WTC11 (cell line): ENCODE data around the gene RPTOR. TPM values are rescaled to one million over a fixed set of nuclear protein-coding genes. Genes with fewer than 3 reads are reported as not detected.
"Not testable (repeated sequence)": the region's sequence is repeated elsewhere in the genome, so short reads cannot be mapped to it uniquely, and the experiment has no call there.

Experiments
- ATAC-seq: fragments of 200-7000 bp; cut with Tn5 transposase; 2 replicates; pipeline ENCODE4 v1.10.0; 2021; ENCODE audit warnings: mild to moderate bottlenecking, moderate library complexity
- CTCF ChIA-PET: fragments of 300-600 bp; sonication (Branson Sonifier 250); formaldehyde crosslinking; loops from one replicate; lab custom pipeline; 2021; ENCODE audit warnings: antibody characterized with exemption; lab: Charles Lee
- POLR2A ChIA-PET: fragments of 350-600 bp; sonication (Branson Sonifier 250); formaldehyde crosslinking; loops from one replicate; lab custom pipeline; 2021; ENCODE audit warnings: antibody characterized with exemption; lab: Charles Lee
- DNase-seq: peaks from one replicate; pipeline ENCODE4 v3.0.0; 2021; ENCODE audit warnings: low spot score
- H3K27ac Mint-ChIP-seq: 2 replicates; pipeline ENCODE4 v1.8.0; 2021; ENCODE audit warnings: mixed read lengths
- H3K27me3 Mint-ChIP-seq: 2 replicates; pipeline ENCODE4 v1.8.0; 2021; ENCODE audit warnings: low read depth, mild to moderate bottlenecking, moderate library complexity, mixed read lengths
- H3K36me3 Mint-ChIP-seq: 2 replicates; pipeline ENCODE4 v1.8.0; 2021; ENCODE audit warnings: mixed read lengths
- H3K4me1 Mint-ChIP-seq: 2 replicates; pipeline ENCODE4 v1.8.0; 2022; ENCODE audit warnings: mixed read lengths
- H3K4me3 Mint-ChIP-seq: 2 replicates; pipeline ENCODE4 v1.8.0; 2021; ENCODE audit warnings: mild to moderate bottlenecking, moderate library complexity, mixed read lengths
- H3K9me3 Mint-ChIP-seq: 2 replicates; pipeline ENCODE4 v1.8.0; 2021; ENCODE audit warnings: mixed read lengths
- CREB1 ChIP-seq: sonication (generic); formaldehyde crosslinking; IDR thresholded peaks from 2 replicates; pipeline ENCODE4 v1.8.0; 2023; ENCODE audit warnings: mild to moderate bottlenecking, missing genetic modification reagents
- ESRRA ChIP-seq: sonication (generic); formaldehyde crosslinking; IDR thresholded peaks from 2 replicates; pipeline ENCODE4 v1.8.1; 2022; ENCODE audit warnings: mild to moderate bottlenecking, missing genetic modification reagents, borderline replicate concordance
- FOXP1 ChIP-seq: sonication (generic); formaldehyde crosslinking; IDR thresholded peaks from 2 replicates; pipeline ENCODE4 v1.8.0; 2022; ENCODE audit warnings: missing genetic modification reagents, mild to moderate bottlenecking, moderate library complexity, borderline replicate concordance
- GABPB1 ChIP-seq: sonication (generic); formaldehyde crosslinking; IDR thresholded peaks from 2 replicates; pipeline ENCODE4 v1.8.1; 2023; ENCODE audit warnings: mild to moderate bottlenecking, missing genetic modification reagents
- GRHL2 ChIP-seq: fragments of 250-450 bp; sonication (Bioruptor Pico); IDR thresholded peaks from 2 replicates; pipeline ENCODE4 v1.8.0; 2022; ENCODE audit warnings: mild to moderate bottlenecking, moderate library complexity; ENCODE audit not compliant: insufficient replicate concordance, severe bottlenecking
- GTF2I ChIP-seq: fragments of 250-450 bp; sonication (Bioruptor Pico); conservative IDR thresholded peaks from 2 replicates; pipeline ENCODE4 v1.4.0; 2021; ENCODE audit warnings: mild to moderate bottlenecking
- NFE2L1 ChIP-seq: sonication (generic); formaldehyde crosslinking; IDR thresholded peaks from 2 replicates; pipeline ENCODE4 v1.8.1; 2023; ENCODE audit warnings: missing genetic modification reagents
- NFYB ChIP-seq: sonication (generic); formaldehyde crosslinking; conservative IDR thresholded peaks from 2 replicates; pipeline ENCODE4 v1.8.0; 2022; ENCODE audit warnings: low read depth, missing genetic modification reagents
- NR1H2 ChIP-seq: sonication (generic); formaldehyde crosslinking; IDR thresholded peaks from 2 replicates; pipeline ENCODE4 v1.9.0; 2021; ENCODE audit warnings: mild to moderate bottlenecking, moderate library complexity, missing genetic modification reagents
- RELA ChIP-seq: sonication (generic); formaldehyde crosslinking; IDR thresholded peaks from 2 replicates; pipeline ENCODE4 v1.8.1; 2022; ENCODE audit warnings: missing genetic modification reagents, mild to moderate bottlenecking, borderline replicate concordance
- RORB ChIP-seq: fragments of 250-450 bp; sonication (Bioruptor Pico); IDR thresholded peaks from 2 replicates; pipeline ENCODE4 v1.9.0; 2021; ENCODE audit warnings: mild to moderate bottlenecking
- SMAD3 ChIP-seq: sonication (generic); formaldehyde crosslinking; IDR thresholded peaks from 2 replicates; pipeline ENCODE4 v1.8.0; 2022; ENCODE audit warnings: missing genetic modification reagents, mild to moderate bottlenecking, borderline replicate concordance
- SP1 ChIP-seq: sonication (generic); formaldehyde crosslinking; conservative IDR thresholded peaks from 2 replicates; pipeline ENCODE4 v1.8.1; 2022; ENCODE audit warnings: missing genetic modification reagents
- TCF7 ChIP-seq: sonication (generic); formaldehyde crosslinking; IDR thresholded peaks from 2 replicates; pipeline ENCODE4 v1.8.0; 2022; ENCODE audit warnings: mild to moderate bottlenecking, low read depth, missing genetic modification reagents, moderate library complexity
- TEAD4 ChIP-seq: sonication (generic); formaldehyde crosslinking; IDR thresholded peaks from 2 replicates; pipeline ENCODE4 v1.8.0; 2022; ENCODE audit warnings: mild to moderate bottlenecking, missing genetic modification reagents
- ZNF121 ChIP-seq: sonication (generic); formaldehyde crosslinking; IDR thresholded peaks from 2 replicates; pipeline ENCODE4 v1.8.0; 2023; ENCODE audit warnings: missing genetic modification reagents
- ZNF219 ChIP-seq: sonication (generic); formaldehyde crosslinking; IDR thresholded peaks from 2 replicates; pipeline ENCODE4 v1.8.0; 2023; ENCODE audit warnings: missing genetic modification reagents, mild to moderate bottlenecking, borderline replicate concordance
- ZNF263 ChIP-seq: sonication (generic); formaldehyde crosslinking; IDR thresholded peaks from 2 replicates; pipeline ENCODE4 v1.8.1; 2022; ENCODE audit warnings: low read depth, mild to moderate bottlenecking, moderate library complexity, missing genetic modification reagents
- total RNA-seq: library from RNA; stranded (reverse); gene quantifications from 3 replicates; pipeline ENCODE4 v1.2.3, GENCODE V29; 2021
- TF ChIP-seq, protein P1 (sequence below): sonication (generic); formaldehyde crosslinking; IDR thresholded peaks from 2 replicates; pipeline ENCODE4 v1.8.1; 2023; ENCODE audit warnings: mild to moderate bottlenecking, missing genetic modification reagents, moderate library complexity
- TF ChIP-seq, protein P2 (sequence below): sonication (generic); formaldehyde crosslinking; IDR thresholded peaks from 2 replicates; pipeline ENCODE4 v1.8.0; 2022; ENCODE audit warnings: mild to moderate bottlenecking, missing genetic modification reagents
- TF ChIP-seq, protein P3 (sequence below): fragments of 250-450 bp; sonication (Bioruptor Pico); IDR thresholded peaks from 2 replicates; pipeline ENCODE4 v1.9.0; 2021; ENCODE audit warnings: moderate library complexity, mild to moderate bottlenecking, inconsistent platforms, borderline replicate concordance
- TF ChIP-seq, protein P4 (sequence below): sonication (generic); formaldehyde crosslinking; IDR thresholded peaks from 2 replicates; pipeline ENCODE4 v1.8.0; 2023; ENCODE audit warnings: missing genetic modification reagents
- TF ChIP-seq, protein P5 (sequence below): sonication (generic); formaldehyde crosslinking; IDR thresholded peaks from 2 replicates; pipeline ENCODE4 v1.8.0; 2022; ENCODE audit warnings: mild to moderate bottlenecking, missing genetic modification reagents
- TF ChIP-seq, protein P6 (sequence below): fragments of 200-600 bp; IDR thresholded peaks from 2 replicates; pipeline ENCODE4 v1.8.0; 2022; ENCODE audit warnings: antibody characterized with exemption

RPTOR gene
- total RNA-seq, 1 experiment from 2014 or later = 41.0 TPM

DNA sequence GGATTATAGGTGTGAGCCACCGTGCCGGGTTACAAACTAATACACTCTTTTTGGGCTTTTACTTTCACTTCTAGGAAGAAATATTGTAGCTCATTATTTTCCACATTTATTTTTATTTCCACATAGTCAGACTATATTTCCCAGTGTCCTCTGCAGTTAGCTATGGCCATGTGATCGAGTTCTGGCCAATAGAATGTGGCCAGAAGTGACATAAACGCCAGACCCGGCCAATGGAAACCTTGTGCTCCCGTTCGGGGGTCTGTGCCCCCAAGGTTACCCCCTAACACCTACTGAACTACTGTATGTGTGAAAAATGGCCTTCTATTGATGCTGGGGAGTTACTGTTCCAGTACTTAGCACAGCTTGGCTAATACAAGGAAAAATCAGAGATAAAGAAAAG is 13.2 kb upstream of the RPTOR start:
- TF ChIP-seq, protein P1, sequence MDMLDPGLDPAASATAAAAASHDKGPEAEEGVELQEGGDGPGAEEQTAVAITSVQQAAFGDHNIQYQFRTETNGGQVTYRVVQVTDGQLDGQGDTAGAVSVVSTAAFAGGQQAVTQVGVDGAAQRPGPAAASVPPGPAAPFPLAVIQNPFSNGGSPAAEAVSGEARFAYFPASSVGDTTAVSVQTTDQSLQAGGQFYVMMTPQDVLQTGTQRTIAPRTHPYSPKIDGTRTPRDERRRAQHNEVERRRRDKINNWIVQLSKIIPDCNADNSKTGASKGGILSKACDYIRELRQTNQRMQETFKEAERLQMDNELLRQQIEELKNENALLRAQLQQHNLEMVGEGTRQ (CRISPR knock-in tag) = peak; percentile 83
- TF ChIP-seq NFYB (peak; percentile 47; the same call in 1 of the 2 replicates), ZNF263 (CRISPR knock-in tag) (no peak), TCF7 (CRISPR knock-in tag) (no peak)
- TF ChIP-seq, protein P2, sequence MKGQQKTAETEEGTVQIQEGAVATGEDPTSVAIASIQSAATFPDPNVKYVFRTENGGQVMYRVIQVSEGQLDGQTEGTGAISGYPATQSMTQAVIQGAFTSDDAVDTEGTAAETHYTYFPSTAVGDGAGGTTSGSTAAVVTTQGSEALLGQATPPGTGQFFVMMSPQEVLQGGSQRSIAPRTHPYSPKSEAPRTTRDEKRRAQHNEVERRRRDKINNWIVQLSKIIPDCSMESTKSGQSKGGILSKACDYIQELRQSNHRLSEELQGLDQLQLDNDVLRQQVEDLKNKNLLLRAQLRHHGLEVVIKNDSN (CRISPR knock-in tag) = peak; percentile 75
- no peak for DNase-seq
- CTCF ChIA-PET = interaction anchor here (0.8 kb wide), 1 partner anchor 104 kb away, joined by 4 read pairs; no protein-coding TSS in a partner anchor
- no peaks in the 10 kb centered on the region for H3K9me3 Mint-ChIP-seq
- peaks cover 9% of the 10 kb centered on the region for H3K4me1 Mint-ChIP-seq
- ATAC-seq = no peak
- POLR2A ChIA-PET = no interaction called here
- no peak overlapping the region for H3K27ac Mint-ChIP-seq
- H3K27me3 Mint-ChIP-seq = no peaks in the 10 kb centered on the region
- no peaks in the 10 kb centered on the region for H3K36me3 Mint-ChIP-seq
- H3K4me3 Mint-ChIP-seq = no peak overlapping the region

DNA sequence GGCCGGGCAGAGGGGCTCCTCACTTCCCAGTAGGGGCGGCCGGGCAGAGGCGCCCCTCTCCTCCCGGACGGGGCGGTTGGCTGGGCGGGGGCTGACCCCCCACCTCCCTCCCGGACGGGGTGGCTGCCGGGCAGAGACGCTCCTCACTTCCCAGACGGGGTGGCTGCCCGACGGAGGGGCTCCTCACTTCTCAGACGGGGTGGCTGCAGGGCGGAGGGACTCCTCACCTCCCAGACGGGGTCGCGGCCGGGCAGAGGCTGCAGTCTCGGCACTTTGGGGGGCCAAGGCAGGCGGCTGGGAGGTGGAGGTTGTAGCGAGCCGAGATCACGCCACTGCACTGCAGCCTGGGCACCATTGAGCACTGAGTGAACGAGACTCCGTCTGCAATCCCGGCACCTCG is 7.3 kb upstream of the RPTOR start:
- H3K36me3 Mint-ChIP-seq, H3K9me3 Mint-ChIP-seq, CTCF ChIA-PET, H3K4me3 Mint-ChIP-seq, H3K27ac Mint-ChIP-seq, POLR2A ChIA-PET, DNase-seq, ATAC-seq, H3K4me1 Mint-ChIP-seq: not testable (repeated sequence)
- H3K27me3 Mint-ChIP-seq = peaks cover 14% of the 10 kb centered on the region

DNA sequence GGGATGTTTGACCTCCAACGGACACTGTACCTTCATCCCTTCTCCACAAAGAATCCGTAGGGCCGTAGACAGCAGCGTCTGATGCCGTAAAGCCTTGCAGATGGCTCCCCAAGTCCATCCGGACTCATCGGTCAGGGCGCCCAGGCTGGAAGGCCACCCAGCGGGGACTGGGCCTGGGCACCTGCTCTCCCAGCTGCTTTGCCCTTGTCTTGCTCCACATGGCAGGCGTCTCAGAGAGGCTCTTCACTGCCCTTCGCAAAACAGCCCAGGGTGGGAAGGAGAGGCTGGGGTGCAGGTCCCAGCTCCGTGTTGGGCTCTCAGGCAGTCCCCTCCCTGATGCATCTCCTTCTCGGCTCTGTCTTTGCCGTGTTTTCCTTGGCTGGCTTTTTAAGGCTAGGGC is 6.2 kb upstream of the RPTOR start:
- ATAC-seq = no peak
- Mint-ChIP-seq H3K27me3 (peaks cover 14% of the 10 kb centered on the region), H3K4me3 (no peak overlapping the region)
- no peak for DNase-seq
- CTCF ChIA-PET = interaction anchor here (1.1 kb wide), 1 partner anchor 114 kb away, joined by 3 read pairs; no protein-coding TSS in a partner anchor
- TF ChIP-seq RELA (CRISPR knock-in tag) (no peak), GABPB1 (CRISPR knock-in tag) (no peak), SP1 (CRISPR knock-in tag) (no peak), ZNF121 (CRISPR knock-in tag) (no peak), SMAD3 (CRISPR knock-in tag) (no peak), NFE2L1 (no peak), GRHL2 (no peak), NR1H2 (CRISPR knock-in tag) (no peak), FOXP1 (CRISPR knock-in tag) (no peak), TEAD4 (CRISPR knock-in tag) (no peak), GTF2I (CRISPR knock-in tag) (no peak), RORB (no peak)
- TF ChIP-seq, protein P3, sequence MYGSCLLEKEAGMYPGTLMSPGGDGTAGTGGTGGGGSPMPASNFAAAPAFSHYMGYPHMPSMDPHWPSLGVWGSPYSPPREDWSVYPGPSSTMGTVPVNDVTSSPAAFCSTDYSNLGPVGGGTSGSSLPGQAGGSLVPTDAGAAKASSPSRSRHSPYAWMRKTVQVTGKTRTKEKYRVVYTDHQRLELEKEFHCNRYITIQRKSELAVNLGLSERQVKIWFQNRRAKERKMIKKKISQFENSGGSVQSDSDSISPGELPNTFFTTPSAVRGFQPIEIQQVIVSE (CRISPR knock-in tag) = no peak
- TF ChIP-seq, all 79 proteins: peak for 0
- H3K36me3 Mint-ChIP-seq = no peaks in the 10 kb centered on the region
- H3K9me3 Mint-ChIP-seq = no peaks in the 10 kb centered on the region
- no peak overlapping the region for H3K27ac Mint-ChIP-seq
- H3K4me1 Mint-ChIP-seq = peaks cover 7% of the 10 kb centered on the region
- POLR2A ChIA-PET = no interaction called here

DNA sequence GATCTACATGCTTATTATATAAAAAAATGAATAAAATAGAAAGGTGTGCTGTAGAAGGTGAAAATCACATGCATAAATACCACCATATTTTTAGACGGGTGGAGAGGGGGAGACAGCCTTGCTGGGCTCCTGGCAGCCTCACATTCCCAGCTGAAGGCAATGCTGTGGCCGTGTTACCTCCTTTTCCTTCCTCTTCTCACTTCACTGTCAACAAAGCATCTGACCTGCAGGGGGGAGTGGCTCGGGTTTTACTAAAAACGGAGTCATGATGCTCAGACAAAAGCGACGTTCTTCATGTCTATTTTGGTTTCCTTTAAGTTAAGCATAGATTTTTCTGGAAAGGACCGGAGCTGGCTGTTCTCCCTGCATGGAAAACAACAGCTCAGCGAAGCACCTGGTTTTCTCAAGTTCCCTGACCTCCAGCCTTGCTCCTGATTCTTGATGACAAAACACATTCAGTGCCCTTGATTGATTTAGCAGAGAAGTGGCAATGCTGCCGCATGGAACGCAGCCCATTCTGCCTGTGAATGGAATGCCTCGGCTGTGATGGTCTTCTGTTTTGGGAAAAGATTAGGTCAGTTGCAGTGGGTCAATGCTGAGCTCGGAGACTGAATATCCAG is 5.5 kb upstream of the RPTOR start:
- ATAC-seq (peak; percentile 52), DNase-seq (no peak)
- H3K4me1 Mint-ChIP-seq = peaks cover 7% of the 10 kb centered on the region
- ChIA-PET POLR2A (no interaction called here), CTCF (interaction anchor here (0.6 to 1.6 kb wide), 4 partner anchors 32 to 114 kb away, joined by 3 to 4 read pairs (median 3); no protein-coding TSS in a partner anchor)
- H3K9me3 Mint-ChIP-seq = no peaks in the 10 kb centered on the region
- H3K27ac Mint-ChIP-seq = 0 out of 2 replicates have a peak overlapping the region, but pooled peaks have one; percentile 26
- no peaks in the 10 kb centered on the region for H3K36me3 Mint-ChIP-seq
- H3K27me3 Mint-ChIP-seq = peaks cover 17% of the 10 kb centered on the region
- H3K4me3 Mint-ChIP-seq = peak overlapping the region; percentile 10; the same call in 1 of the 2 replicates
- TF ChIP-seq, protein P4, sequence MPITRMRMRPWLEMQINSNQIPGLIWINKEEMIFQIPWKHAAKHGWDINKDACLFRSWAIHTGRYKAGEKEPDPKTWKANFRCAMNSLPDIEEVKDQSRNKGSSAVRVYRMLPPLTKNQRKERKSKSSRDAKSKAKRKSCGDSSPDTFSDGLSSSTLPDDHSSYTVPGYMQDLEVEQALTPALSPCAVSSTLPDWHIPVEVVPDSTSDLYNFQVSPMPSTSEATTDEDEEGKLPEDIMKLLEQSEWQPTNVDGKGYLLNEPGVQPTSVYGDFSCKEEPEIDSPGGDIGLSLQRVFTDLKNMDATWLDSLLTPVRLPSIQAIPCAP (CRISPR knock-in tag) = no peak
- TF ChIP-seq, protein P5, sequence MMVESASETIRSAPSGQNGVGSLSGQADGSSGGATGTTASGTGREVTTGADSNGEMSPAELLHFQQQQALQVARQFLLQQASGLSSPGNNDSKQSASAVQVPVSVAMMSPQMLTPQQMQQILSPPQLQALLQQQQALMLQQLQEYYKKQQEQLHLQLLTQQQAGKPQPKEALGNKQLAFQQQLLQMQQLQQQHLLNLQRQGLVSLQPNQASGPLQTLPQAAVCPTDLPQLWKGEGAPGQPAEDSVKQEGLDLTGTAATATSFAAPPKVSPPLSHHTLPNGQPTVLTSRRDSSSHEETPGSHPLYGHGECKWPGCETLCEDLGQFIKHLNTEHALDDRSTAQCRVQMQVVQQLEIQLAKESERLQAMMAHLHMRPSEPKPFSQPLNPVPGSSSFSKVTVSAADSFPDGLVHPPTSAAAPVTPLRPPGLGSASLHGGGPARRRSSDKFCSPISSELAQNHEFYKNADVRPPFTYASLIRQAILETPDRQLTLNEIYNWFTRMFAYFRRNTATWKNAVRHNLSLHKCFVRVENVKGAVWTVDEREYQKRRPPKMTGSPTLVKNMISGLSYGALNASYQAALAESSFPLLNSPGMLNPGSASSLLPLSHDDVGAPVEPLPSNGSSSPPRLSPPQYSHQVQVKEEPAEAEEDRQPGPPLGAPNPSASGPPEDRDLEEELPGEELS = no peak
- TF ChIP-seq, protein P6, sequence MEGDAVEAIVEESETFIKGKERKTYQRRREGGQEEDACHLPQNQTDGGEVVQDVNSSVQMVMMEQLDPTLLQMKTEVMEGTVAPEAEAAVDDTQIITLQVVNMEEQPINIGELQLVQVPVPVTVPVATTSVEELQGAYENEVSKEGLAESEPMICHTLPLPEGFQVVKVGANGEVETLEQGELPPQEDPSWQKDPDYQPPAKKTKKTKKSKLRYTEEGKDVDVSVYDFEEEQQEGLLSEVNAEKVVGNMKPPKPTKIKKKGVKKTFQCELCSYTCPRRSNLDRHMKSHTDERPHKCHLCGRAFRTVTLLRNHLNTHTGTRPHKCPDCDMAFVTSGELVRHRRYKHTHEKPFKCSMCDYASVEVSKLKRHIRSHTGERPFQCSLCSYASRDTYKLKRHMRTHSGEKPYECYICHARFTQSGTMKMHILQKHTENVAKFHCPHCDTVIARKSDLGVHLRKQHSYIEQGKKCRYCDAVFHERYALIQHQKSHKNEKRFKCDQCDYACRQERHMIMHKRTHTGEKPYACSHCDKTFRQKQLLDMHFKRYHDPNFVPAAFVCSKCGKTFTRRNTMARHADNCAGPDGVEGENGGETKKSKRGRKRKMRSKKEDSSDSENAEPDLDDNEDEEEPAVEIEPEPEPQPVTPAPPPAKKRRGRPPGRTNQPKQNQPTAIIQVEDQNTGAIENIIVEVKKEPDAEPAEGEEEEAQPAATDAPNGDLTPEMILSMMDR = no peak
- TF ChIP-seq ESRRA (no peak), ZNF219 (CRISPR knock-in tag) (no peak), CREB1 (CRISPR knock-in tag) (no peak)
